GM18511 (cell line): ENCODE data around the gene FNBP1.

Experiments used
- ATAC-seq: cut with Tn5 transposase; IDR thresholded peaks from one replicate; pipeline ENCODE4 v1.9.1; 2021; ENCODE audit warnings: mild to moderate bottlenecking, moderate library complexity; ENCODE audit not compliant: unreplicated experiment

FNBP1 gene

GRCh38 chr9:129879991-129880653 lies 162.9 kb downstream of the FNBP1 start:
- ATAC-seq, result no peak

DNA sequence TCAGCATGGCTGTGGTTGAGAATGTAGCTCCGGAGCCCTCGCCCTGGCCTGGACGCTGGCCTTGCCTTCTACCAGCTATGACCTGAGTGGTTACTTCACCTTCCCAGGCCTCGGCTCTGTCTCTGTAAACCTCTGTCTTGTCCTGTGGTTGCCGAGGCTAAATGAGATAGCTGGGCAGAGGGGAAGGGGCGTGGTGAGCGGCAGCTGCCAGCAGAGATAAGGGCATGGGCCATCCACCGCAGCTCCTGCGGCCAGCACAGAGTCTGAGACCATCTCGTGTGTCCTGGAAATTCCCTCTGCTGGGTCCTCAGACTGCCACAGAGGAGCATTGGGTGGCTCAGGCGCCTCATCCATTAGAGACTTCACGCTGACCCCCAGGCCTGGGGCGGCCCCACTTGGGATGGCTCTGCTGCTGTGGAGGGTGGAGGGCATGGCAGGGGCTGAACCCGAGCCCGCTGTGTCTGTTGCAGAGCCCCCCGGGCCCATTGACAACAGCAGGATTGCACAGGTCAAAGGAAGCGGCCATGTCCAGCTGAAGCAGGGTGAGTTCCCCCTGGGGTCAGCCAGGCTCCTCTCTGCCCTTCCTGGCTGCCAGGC lies 163.8 kb downstream of the FNBP1 start:
- no peak for ATAC-seq

DNA sequence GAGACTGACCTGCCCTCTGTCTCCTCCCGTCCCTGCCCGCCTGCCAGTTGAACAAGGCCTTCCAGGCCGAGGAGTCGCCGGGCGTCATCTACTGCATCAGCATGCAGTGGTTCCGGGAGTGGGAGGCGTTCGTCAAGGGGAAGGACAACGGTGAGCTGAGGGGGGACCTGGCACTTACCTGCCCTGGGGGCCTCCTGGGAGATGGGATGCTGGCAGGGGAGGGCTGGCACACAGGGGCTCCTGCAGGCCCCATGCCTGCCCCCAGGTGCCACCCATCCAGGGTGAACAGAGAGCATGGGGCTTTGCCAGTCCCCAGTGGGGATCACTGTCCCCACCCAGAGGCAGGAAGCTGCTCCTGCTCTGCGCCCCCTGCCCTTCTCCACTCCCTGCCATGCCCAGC lies 164.7 kb downstream of the FNBP1 start:
- ATAC-seq, result no peak

DNA sequence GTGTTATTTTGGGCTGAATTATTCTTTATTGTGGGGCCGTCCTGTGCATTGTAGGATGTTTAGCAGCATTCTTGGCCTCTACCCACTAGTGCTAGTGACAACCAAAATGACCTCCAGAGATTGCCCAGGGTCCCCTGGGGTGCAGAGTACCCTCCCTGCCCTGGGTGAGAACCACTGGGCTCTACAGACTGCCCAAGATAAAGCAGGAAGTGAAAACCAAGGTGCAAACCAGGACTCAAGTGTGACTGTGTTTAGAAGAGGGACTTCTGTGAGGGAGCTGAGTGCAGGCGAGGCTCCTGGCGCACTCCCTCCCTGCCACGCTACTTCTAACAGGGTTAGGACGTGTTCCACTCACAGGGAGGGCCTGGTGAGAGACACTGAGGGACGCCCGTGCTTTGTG lies 166.2 kb downstream of the FNBP1 start:
- ATAC-seq, result no peak

GRCh38 chr9:129875687-129876395 lies 167.1 kb downstream of the FNBP1 start:
- ATAC-seq, result no peak

DNA sequence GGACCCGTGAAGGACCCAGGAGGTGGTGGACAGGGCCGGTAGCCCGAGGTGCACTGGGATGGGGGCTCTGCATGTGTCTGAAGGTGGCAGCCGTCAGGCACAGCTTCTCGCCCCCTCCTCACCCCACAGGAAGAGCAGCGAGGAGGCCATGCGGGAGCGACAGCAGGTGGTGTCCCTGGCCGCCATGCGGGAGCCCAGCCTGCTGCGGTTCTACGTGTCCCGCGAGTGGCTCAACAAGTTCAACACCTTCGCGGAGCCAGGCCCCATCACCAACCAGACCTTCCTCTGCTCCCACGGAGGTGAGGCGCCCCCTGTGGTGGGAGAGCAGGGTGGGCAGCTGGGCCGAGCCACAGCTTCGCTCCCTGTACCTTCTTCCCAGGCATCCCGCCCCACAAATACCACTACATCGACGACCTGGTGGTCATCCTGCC lies 167.8 kb downstream of the FNBP1 start:
- no peak for ATAC-seq

GRCh38 chr9:129874261-129875101 lies 168.5 kb downstream of the FNBP1 start:
- ATAC-seq, result no peak

DNA sequence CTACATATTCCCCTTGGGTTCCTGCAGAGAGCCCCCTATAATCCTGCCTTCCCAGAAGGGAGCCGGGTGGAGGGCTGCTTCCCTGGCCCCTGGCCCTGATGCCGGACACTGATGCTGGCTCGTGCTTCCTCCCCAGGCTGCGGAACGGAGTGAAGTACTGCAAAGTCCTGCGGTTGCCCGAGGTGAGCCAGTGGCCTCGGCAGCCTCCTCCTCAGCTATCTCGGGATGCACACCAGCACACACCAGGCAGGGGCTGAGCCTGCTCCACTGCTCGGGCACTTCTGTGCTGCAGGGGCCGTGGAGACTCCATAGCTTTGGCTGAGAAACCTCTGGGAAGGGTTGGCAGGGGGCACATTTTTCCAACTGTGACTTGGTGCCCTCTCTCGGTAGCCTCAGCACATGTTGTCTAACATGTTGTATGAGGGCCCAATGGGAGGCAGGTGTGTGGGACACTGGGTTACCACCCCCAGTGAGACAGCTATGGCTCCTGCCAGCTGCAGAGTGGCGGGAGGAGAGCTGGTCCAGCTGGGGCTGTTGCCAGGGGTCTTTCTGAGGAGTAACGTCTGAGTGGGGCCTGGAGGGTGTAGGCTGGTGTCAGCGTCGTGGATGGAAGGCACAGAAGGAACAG lies 169.3 kb downstream of the FNBP1 start:
- ATAC-seq, result no peak

DNA sequence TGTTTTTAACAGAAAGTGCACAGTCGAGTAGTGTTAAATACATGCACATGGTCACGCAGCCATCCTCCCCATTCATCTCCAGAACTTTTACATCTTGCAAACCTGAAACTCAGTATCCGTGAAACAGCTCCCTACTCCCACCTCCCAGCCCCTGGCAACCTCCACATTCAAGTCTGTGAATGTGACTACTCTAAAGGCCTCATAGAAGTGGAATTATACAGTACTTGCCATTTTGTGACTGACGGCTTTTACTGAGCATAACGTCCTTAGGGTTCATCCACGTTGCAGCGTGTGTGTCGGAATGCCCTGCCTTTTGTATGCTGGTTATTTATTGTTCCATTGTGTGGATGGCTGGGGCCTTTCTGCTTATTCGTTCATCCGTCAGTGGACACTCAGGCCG lies 171.9 kb downstream of the FNBP1 start:
- ATAC-seq, result no peak

GRCh38 chr9:129869585-129870501 lies 173.1 kb downstream of the FNBP1 start:
- ATAC-seq, result no peak

GRCh38 chr9:129868872-129869486 lies 174.0 kb downstream of the FNBP1 start:
- ATAC-seq, result no peak

DNA sequence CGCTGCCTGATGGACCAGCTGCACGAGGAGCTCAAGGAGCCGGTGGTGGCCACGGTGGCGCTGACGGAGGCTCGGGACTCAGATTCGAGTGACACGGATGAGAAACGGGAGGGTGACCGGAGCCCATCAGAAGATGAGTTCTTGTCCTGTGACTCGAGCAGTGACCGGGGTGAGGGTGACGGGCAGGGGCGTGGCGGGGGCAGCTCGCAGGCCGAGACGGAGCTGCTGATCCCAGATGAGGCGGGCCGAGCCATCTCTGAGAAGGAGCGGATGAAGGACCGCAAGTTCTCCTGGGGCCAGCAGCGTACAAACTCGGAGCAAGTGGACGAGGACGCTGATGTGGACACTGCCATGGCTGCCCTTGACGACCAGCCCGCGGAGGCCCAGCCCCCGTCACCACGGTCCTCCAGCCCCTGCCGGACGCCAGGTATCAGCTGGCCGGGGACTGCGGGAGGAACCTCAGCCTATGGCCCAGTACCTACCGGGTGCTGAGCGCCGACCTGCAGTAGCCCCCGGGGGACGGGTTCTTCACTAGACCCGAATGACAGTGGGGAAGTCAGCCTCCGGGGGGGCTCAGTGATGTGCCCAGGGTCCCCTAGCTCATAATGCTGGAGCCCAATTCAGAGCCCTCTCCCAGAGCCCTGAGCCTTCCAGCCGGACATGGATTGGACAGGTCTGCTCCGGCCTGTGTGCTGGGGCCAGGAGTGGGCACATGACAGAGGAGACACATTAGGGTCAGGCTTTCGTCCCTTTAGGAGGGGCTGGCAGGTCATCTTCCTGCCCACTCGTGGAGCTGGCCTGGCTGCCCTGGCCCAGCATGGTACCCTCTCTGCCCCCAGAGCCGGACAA lies 174.7 kb downstream of the FNBP1 start:
- no peak for ATAC-seq

DNA sequence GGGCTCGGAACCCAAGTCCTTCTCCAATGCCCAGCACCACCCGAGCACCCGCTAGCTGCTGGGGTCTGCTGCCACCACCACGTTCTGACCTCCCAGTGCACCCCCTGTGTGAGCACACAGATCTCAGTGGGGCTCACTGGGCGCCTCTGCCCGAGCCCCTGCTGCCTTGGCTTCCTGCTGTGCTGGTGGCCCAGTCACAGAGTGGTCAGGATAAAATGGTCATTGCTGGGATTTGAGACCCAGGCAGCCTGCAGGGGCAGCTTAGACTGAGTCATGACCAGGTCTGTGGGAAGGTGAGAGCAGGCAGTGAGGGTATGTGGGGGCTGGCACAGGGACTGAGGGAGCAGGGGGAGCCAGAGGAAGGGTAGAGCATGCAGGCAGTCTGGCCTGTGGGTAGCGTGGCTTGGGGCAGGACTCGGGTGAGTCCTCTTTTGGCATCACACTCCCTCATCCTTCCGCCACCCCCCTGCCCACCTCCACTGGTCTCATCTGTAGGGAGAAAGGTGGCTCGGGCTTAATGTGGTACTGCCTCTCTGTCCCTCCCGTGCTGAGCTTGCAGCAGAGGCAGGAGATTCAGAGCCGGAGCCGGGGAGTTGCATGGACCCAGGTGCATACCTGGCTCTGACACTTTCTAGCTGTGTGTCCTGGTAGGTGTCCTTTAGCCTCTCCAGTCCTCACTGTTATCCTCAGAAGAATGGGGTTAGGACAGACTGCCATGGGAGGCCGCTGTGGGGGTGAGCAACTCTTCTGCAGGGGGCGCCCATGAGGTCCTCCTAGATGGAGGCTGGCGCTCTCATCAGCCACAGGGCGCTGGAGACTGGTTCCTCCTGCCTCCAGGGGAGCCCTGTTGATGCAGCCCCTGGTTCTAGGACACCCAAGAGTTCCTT lies 175.6 kb downstream of the FNBP1 start:
- ATAC-seq, result no peak

GRCh38 chr9:129866394-129867135 lies 176.4 kb downstream of the FNBP1 start:
- ATAC-seq, result no peak

DNA sequence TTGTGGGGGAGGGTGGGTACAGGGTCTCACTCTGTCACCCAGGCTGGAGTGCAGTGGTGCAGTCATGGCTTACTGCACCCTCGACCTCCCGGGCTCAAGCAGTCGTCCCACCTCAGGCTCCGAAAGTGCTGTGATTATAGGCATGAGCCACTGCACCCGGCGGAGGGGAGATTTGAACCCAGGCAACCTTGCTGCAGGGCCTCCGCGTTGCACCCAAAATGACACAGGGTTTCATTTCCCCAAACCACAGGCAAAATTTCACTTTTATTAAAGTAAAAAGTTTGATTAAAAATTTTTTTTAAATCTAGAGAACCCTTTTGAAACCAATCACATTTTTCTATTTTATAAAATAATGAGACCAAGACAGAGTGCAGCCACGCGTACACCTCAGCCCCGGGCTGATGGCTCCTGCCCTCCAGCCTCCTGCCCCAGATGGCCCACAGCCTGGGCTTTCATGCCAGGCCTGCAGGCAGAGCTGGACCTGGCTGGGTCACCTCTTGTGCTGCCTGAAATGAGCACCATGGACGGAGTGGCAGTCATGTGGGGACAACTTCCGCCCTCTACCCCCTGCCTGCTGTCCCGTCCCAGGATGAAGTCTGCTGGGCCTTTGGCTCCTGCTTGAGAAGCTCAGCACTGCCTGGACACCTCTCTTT lies 177.2 kb downstream of the FNBP1 start:
- ATAC-seq, result no peak

DNA sequence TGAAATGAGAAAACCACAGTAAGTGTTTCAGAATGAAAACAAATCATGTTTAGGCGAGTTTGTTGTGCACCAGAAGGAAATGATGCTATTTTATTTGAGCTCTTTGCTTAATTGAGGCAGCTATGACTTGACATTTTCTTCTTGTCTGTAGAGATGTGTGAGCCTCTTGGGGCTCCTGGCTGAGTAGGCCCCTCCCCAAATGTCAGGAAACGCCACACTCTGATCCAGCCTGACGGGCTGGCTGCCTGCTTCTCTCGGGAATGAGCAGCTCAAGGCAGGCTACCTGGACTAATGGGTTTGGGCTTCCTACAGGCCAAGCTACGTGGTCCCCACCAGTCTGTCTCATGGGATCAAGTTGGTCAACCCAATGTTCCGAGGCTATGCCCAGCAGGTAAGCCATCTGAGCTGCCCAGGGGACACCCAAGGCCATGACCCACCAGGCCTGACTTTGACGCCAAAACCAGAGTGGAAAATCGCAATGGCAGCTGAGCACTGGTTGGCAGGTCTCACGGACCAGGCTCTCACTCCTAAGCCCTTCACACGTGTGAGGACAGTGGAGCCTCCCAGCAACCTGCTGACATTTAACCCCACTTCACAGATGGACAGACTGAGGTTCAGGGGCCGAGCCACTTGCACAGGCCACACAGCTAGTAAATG lies 177.9 kb downstream of the FNBP1 start:
- ATAC-seq, result no peak
